Transverse colon (tissue), 3 donors: Measurements from ENCODE around the gene CEP63.

Source experiments
- CTCF ChIP-seq, 5 experiments: fragments of 200-600 bp in 3 of 5; fragments of 450-650 bp in 2 of 5; sonication (generic) in 3 of 5; IDR thresholded peaks; 1 replicate in 2 of 5; 2 replicates in 3 of 5; pipeline ENCODE4 v1.5.1; 2016 to 2017; ENCODE audit warnings: antibody characterized with exemption in 5 of 5, inconsistent platforms in 3 of 5, mild to moderate bottlenecking in 2 of 5, moderate library complexity in 1 of 5
- POLR2A ChIP-seq: fragments of 450-650 bp; IDR thresholded peaks from one replicate; pipeline ENCODE4 v1.6.1; 2016; ENCODE audit warnings: antibody characterized with exemption, mild to moderate bottlenecking, moderate library complexity

GRCh38 chr3:134495980-134496379 lies 10.1 kb downstream of the CEP63 start:
- TF ChIP-seq CTCF (IDR thresholded peaks at IDR 0.05) (no peak), POLR2A (no peak)
